ENCODE measurements around the gene IL16. TPM values are rescaled to one million over a fixed set of nuclear protein-coding genes. Genes with fewer than 3 reads are reported as not detected.
"Not testable (repeated sequence)": the region's sequence is repeated elsewhere in the genome, so short reads cannot be mapped to it uniquely, and the experiment has no call there.

Gene IL16
- total and polyA plus RNA-seq, 4 donors = 1.9 to 6.9 (median 4.4) TPM

GRCh38 chr15:81206018-81206417, 9.3 kb downstream of the IL16 start:
- no peak for TF ChIP-seq ZBTB33 (IDR thresholded peaks at IDR 0.05)
- TF ChIP-seq GABPA (IDR thresholded peaks at IDR 0.05 in 1 of 2, conservative IDR thresholded peaks at IDR 0.05 in 1 of 2) = no peak
- TF ChIP-seq TAF1 (conservative IDR thresholded peaks at IDR 0.05) = no peak
- TF ChIP-seq RXRA (IDR thresholded peaks at IDR 0.05) = no peak
- TF ChIP-seq ATF3 (IDR thresholded peaks at IDR 0.05) = no peak
- TF ChIP-seq MAX (IDR thresholded peaks at IDR 0.05) = no peak
- no peak for TF ChIP-seq FOXA2 (IDR thresholded peaks at IDR 0.05)
- no peak for TF ChIP-seq REST (IDR thresholded peaks at IDR 0.05)
- no peak for TF ChIP-seq RAD21 (IDR thresholded peaks at IDR 0.05)
- no peak for TF ChIP-seq HNF4A (conservative IDR thresholded peaks at IDR 0.05)
- TF ChIP-seq CTCF (IDR thresholded peaks at IDR 0.05; ENCODE audit: low read depth, low read length, missing input control) = no peak
- no peaks in the 10 kb centered on the region for H3K9me3 ChIP-seq (ENCODE audit: control insufficient read depth in 4 of 4, low read length in 3 of 4)
- no peak overlapping the region for H3K4me3 ChIP-seq (ENCODE audit: low read depth in 1 of 3, low read length in 3 of 3)
- no peaks in the 10 kb centered on the region for H3K4me1 ChIP-seq (ENCODE audit: control insufficient read depth in 4 of 4, insufficient read depth in 4 of 4, low read length in 3 of 4)
- no peak for DNase-seq (ENCODE audit: low spot score)
- 95% methylated on average over 3 of the region's 3 CpGs for WGBS
- no peaks in the 10 kb centered on the region for H3K27me3 ChIP-seq (ENCODE audit: control insufficient read depth in 4 of 4, insufficient read depth in 4 of 4, low read length in 3 of 4)
- no peak overlapping the region for H3K9ac ChIP-seq (ENCODE audit: low read depth in 1 of 2, low read length in 2 of 2)
- H3K36me3 ChIP-seq (ENCODE audit: control insufficient read depth in 4 of 4, insufficient read depth in 3 of 4, low read depth in 1 of 4, low read length in 3 of 4) = no peaks in the 10 kb centered on the region
- no peak overlapping the region for H3K27ac ChIP-seq (ENCODE audit: low read depth in 1 of 2, low read length in 2 of 2)

- not testable (repeated sequence) for H3K4me3 ChIP-seq (ENCODE audit: low read depth in 1 of 3, low read length in 3 of 3); H3K36me3 ChIP-seq (ENCODE audit: control insufficient read depth in 4 of 4, insufficient read depth in 3 of 4, low read depth in 1 of 4, low read length in 3 of 4); DNase-seq (ENCODE audit: low spot score); H3K27me3 ChIP-seq (ENCODE audit: control insufficient read depth in 4 of 4, insufficient read depth in 4 of 4, low read length in 3 of 4); H3K4me1 ChIP-seq (ENCODE audit: control insufficient read depth in 4 of 4, insufficient read depth in 4 of 4, low read length in 3 of 4); H3K9me3 ChIP-seq (ENCODE audit: control insufficient read depth in 4 of 4, low read length in 3 of 4); H3K27ac ChIP-seq (ENCODE audit: low read depth in 1 of 2, low read length in 2 of 2); H3K9ac ChIP-seq (ENCODE audit: low read depth in 1 of 2, low read length in 2 of 2)
- 87% methylated on average over 1 of the region's 1 CpG for WGBS
These were observed 11.3 kb downstream of the IL16 start for GRCh38 chr15:81207987-81208386.

Data from liver (tissue), 9 donors.